HUES6 (cell line): ENCODE measurements around the gene B3GNT2.

Experiments
- H3K27ac ChIP-seq: 2 replicates; pipeline ENCODE4 v1.7.0; 2013; ENCODE audit warnings: low read depth, mild to moderate bottlenecking, low read length, inconsistent platforms
- H3K27me3 ChIP-seq: 2 replicates; pipeline ENCODE4 v1.6.1; 2013; ENCODE audit warnings: low read length; ENCODE audit not compliant: control insufficient read depth, insufficient read depth
- H3K36me3 ChIP-seq: 2 replicates; pipeline ENCODE4 v1.6.1; 2013; ENCODE audit warnings: low read length; ENCODE audit not compliant: control insufficient read depth, insufficient read depth
- H3K4me1 ChIP-seq: 2 replicates; pipeline ENCODE4 v1.6.1; 2013; ENCODE audit warnings: low read length; ENCODE audit not compliant: control insufficient read depth, insufficient read depth
- H3K4me3 ChIP-seq: 2 replicates; pipeline ENCODE4 v1.5.1; 2013; ENCODE audit warnings: low read depth, low read length
- H3K9ac ChIP-seq: one replicate; pipeline ENCODE4 v1.6.1; 2013; ENCODE audit warnings: mild to moderate bottlenecking, low read length
- H3K9me3 ChIP-seq: 2 replicates; pipeline ENCODE4 v1.6.1; 2013; ENCODE audit warnings: low read depth, low read length; ENCODE audit not compliant: control insufficient read depth, insufficient read depth

Gene B3GNT2

DNA sequence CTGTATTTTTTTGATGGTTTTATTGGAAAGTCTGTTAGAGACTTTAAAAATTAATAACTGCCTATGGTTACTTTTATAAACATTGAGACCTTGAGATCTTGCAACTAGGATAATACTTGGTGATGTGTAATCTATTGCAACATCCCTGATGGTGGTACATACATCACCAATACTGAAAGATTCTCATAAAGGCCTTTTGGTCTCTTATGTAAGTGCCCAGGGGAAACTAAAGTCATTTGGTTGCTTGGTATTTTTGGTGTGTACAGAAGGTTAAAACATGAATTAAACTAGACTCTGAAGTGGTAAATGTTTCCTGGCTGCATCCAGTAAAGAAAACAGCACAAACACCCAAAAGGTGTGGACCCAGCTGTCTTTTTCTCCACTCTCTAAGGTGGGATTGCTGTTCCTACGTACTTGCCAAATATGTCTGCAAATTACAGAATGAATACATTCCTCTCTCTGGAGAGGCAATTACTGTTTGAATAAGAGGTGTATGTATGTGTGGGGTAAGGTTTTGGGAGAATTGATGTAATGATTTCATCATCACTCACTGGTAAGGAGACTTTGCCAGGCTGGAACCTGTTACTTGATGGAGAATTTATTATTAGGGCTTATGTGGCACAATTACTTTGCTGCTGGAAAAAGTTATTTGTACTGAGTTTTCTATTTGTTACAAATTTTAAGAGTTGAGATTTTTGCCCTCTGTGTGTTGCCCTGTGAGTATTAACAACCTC is 3.6 kb downstream of the B3GNT2 start:
- no peak overlapping the region for H3K4me3 ChIP-seq
- H3K27ac ChIP-seq: no peak overlapping the region
- H3K27me3 ChIP-seq: no peaks in the 10 kb centered on the region
- peaks cover 31% of the 10 kb centered on the region for H3K4me1 ChIP-seq
- no peaks in the 10 kb centered on the region for H3K9me3 ChIP-seq
- no peak overlapping the region for H3K9ac ChIP-seq
- no peaks in the 10 kb centered on the region for H3K36me3 ChIP-seq

DNA sequence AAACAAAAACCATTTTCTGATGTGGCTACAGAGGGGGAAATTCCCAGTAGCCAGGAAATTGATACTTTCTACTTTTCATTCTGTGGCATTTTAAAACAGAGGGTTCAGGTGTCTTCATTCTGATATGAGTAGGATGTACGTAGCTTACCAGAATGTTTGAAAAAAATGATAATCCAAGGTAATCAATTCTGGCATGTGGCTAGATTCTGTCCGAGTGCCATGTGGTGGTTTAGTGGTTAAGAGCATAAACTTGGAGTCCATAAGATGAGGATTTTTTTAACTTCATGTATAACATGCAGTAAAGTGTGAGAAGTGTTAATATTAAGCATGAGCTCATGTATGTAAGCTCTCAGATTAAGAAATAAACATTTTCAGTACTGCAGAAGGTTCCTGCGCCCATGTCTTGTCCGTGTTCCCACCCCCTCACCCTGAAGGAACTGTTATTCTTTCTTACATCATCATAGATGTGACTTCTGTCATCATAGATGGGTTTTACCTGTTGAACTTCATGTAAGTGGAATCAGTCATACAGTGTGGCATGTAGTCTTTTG is 4.5 kb downstream of the B3GNT2 start:
- Histone ChIP-seq H3K27ac (no peak overlapping the region), H3K9me3 (no peaks in the 10 kb centered on the region), H3K36me3 (no peaks in the 10 kb centered on the region), H3K9ac (no peak overlapping the region), H3K27me3 (no peaks in the 10 kb centered on the region), H3K4me3 (no peak overlapping the region), H3K4me1 (peaks cover 31% of the 10 kb centered on the region)

DNA sequence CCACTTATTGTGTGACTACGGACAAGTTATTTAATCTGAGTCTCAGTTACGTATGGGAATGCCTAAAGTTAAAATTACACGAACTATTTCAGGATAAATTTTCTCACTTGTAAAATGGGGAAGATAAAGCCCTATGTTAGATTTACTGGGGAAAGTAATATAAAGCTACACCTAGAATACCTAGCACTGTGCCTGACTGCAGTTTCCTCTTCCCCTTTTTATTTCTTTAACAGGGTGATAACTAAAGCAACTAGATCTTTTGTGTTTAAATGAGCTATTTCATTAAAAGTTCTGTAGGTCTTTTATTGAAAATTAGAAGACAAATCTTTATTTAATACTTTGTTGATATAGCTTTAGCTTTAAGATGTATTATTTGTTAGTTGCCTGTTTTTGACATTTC is 5.0 kb downstream of the B3GNT2 start:
- no peak overlapping the region for H3K9ac ChIP-seq
- no peak overlapping the region for H3K4me3 ChIP-seq
- no peak overlapping the region for H3K27ac ChIP-seq
- peaks cover 31% of the 10 kb centered on the region for H3K4me1 ChIP-seq
- no peaks in the 10 kb centered on the region for H3K9me3 ChIP-seq
- H3K27me3 ChIP-seq: no peaks in the 10 kb centered on the region
- no peaks in the 10 kb centered on the region for H3K36me3 ChIP-seq

DNA sequence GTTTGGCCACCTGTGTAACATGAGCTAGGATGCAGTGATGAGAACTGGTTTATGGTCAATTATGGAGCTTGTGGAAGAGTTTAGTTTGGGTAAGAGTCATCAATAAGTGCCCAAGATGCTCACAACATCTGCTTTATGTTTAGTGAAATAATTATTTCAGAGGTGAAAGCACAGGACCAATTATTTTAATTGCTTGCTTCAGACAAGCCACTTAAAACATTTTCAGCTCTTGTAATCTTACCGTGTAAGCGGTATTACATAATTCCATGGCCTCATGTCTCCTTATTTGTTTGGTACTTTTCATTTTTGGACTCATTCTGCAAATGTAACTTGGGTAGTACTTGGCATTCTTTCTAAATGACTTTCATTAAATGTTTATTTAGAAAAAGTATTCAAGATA is 5.4 kb downstream of the B3GNT2 start:
- H3K9ac ChIP-seq: no peak overlapping the region
- no peaks in the 10 kb centered on the region for H3K27me3 ChIP-seq
- H3K9me3 ChIP-seq: no peaks in the 10 kb centered on the region
- H3K27ac ChIP-seq: no peak overlapping the region
- H3K4me3 ChIP-seq: no peak overlapping the region
- peaks cover 31% of the 10 kb centered on the region for H3K4me1 ChIP-seq
- H3K36me3 ChIP-seq: no peaks in the 10 kb centered on the region

DNA sequence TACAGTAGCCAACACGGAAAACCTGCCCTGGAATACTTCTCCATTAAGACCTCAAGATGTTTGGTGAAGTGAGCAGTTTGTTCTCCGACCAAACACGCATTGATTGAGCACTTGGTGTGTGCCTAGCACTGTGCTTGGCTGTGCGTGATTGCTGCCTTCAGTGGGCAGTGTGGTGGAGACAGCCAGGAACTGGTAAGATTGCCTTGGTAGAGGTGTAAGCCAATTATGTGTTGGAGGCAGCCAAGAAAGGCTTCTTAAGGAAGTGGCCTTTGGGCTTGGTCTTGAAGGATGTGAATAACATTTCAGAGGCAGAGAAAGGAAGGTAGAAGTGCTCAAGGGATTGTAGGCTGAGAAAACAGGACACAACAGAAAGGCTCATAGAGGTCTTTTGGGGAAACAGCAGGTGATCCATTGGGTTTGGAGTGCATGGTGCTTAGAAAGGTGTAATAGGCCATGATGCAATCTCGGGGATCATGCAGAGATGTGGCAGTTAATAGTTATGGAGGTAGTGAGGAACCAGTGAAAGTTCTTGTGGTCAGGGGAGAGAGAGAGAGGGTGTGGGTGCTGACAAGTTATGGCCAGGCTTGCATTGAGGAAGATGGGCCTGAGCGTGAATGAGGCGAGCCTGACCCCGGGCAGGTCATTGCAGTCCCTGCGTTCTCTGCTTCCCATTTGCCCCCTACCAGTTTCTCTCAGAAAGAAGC is 6.3 kb downstream of the B3GNT2 start:
- no peak overlapping the region for H3K4me3 ChIP-seq
- H3K27me3 ChIP-seq: no peaks in the 10 kb centered on the region
- H3K4me1 ChIP-seq: peaks cover 32% of the 10 kb centered on the region
- H3K9ac ChIP-seq: no peak overlapping the region
- no peaks in the 10 kb centered on the region; the same call in 1 of the 2 replicates for H3K36me3 ChIP-seq
- no peaks in the 10 kb centered on the region for H3K9me3 ChIP-seq
- H3K27ac ChIP-seq: no peak overlapping the region

DNA sequence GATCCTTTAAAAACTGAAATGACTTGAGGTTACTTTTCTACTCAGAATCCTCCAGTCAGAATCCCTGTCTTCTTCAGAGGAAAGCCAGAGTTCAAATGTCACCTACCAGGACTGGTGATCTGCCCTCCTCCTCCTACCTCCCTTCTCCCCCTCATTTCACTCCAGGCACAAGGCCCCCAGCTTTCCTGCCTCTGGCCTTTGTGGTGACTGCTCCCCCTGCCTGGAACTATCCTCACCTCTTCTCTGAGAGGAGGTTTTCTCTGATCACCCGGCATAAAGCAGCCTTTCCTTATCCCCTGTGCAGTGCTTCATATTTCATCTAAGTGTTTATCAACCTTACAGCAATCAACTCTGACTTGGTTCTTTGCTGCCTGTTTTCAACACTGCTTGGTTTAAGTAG is 6.8 kb downstream of the B3GNT2 start:
- peaks cover 38% of the 10 kb centered on the region for H3K4me1 ChIP-seq
- H3K9me3 ChIP-seq: no peaks in the 10 kb centered on the region
- H3K27ac ChIP-seq: no peak overlapping the region

DNA sequence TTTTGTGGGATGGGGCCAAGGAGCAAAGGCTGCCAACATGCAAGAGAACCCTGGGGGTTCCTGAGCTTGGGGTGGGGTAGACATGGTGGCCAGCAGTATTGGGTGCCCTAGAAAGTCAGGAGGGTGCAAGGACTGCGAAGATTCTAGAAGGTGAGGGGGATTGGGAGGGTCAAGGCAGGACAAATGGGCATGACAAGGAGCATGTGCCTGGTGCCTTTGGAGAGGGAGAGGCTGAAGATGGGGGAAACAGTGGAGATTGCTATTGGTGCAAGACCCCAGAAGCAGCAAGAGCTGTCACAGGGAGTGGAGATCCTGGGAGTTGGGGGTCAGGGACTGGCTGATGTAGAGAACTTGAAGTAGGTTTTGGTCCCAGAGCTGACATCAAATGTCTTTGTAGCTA is 7.5 kb downstream of the B3GNT2 start:
- Histone ChIP-seq H3K27me3 (no peaks in the 10 kb centered on the region), H3K4me1 (peaks cover 33% of the 10 kb centered on the region), H3K4me3 (no peak overlapping the region), H3K27ac (no peak overlapping the region), H3K9me3 (no peaks in the 10 kb centered on the region), H3K9ac (no peak overlapping the region), H3K36me3 (no peaks in the 10 kb centered on the region; the same call in 1 of the 2 replicates)

More for the DNA sequence above, 6.8 kb downstream of the B3GNT2 start:
- H3K36me3 ChIP-seq: no peaks in the 10 kb centered on the region; the same call in 1 of the 2 replicates
- no peak overlapping the region for H3K4me3 ChIP-seq
- H3K27me3 ChIP-seq: no peaks in the 10 kb centered on the region
- no peak overlapping the region for H3K9ac ChIP-seq

DNA sequence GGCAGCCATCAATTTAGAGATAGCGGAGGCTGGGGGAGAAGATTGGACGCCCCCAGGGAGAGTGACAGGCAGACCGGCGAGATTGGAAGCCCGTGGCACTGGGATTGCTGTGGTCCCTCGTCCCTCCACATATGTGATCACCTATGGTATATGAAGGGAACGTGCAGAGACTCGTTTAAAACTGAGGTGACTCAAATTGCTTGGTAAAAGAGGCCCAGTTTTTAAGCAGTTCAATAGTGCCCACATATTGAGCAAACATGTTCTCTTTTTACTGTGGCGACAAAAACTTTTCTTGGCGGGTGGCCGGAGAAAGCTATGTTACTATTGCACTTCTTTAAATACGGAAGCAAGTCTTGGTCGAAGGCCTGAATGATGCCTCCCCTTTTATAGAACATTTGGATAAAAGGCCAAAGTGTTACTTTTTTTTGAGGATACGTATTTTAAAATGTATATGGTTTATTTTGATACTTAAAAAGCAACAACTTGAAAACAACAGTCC is 9.1 kb downstream of the B3GNT2 start:
- H3K9ac ChIP-seq: no peak overlapping the region
- no peak overlapping the region for H3K27ac ChIP-seq
- H3K4me1 ChIP-seq: peaks cover 36% of the 10 kb centered on the region
- no peak overlapping the region for H3K4me3 ChIP-seq
- no peaks in the 10 kb centered on the region for H3K9me3 ChIP-seq
- H3K36me3 ChIP-seq: no peaks in the 10 kb centered on the region; the same call in 1 of the 2 replicates
- H3K27me3 ChIP-seq: no peaks in the 10 kb centered on the region

DNA sequence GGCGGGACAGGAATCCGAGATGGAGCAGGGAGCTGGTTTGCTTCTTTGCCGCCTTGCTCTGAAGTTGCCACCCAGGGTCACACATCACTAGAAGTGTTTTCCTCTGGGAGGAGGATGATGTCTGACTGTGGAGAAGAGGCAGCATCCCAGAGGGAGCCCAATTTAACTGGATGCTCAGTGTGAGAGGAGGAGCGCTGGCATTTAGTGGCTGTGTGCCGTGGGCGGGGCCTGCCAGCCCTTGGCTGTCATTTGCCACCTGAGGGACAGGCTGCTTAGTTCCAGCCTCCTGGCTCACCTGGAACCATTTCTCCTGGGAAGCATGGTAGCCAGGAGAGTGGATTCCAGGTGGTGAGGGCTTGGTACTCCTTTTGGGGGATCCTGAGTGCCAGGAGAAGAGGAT is 9.6 kb downstream of the B3GNT2 start:
- Histone ChIP-seq H3K36me3 (no peaks in the 10 kb centered on the region; the same call in 1 of the 2 replicates), H3K4me1 (peaks cover 32% of the 10 kb centered on the region), H3K9ac (no peak overlapping the region), H3K27me3 (no peaks in the 10 kb centered on the region), H3K9me3 (no peaks in the 10 kb centered on the region), H3K4me3 (no peak overlapping the region), H3K27ac (no peak overlapping the region)

DNA sequence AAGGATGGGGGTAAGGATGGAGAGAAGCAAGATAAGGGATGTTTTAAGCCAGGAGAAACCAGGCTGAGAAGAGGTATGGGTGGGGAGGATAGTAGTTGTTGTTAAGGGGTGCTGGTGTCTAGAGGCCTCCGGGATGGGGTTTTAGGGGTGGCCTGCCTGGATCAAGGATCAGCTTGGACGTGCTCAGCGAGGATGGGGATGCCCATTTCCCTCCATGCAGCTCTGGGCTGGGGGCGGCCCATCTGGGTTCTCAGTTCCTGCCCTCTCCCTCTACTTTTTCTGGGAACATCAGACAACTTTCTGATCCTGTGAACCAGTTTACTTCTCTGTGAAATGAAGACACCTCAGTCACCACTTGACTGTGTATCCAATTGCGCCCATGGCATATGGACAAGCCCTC is 10.1 kb downstream of the B3GNT2 start:
- H3K9ac ChIP-seq: no peak overlapping the region
- H3K9me3 ChIP-seq: no peaks in the 10 kb centered on the region
- no peaks in the 10 kb centered on the region; the same call in 1 of the 2 replicates for H3K36me3 ChIP-seq
- no peak overlapping the region for H3K27ac ChIP-seq
- no peak overlapping the region for H3K4me3 ChIP-seq
- H3K27me3 ChIP-seq: no peaks in the 10 kb centered on the region
- peaks cover 28% of the 10 kb centered on the region for H3K4me1 ChIP-seq

DNA sequence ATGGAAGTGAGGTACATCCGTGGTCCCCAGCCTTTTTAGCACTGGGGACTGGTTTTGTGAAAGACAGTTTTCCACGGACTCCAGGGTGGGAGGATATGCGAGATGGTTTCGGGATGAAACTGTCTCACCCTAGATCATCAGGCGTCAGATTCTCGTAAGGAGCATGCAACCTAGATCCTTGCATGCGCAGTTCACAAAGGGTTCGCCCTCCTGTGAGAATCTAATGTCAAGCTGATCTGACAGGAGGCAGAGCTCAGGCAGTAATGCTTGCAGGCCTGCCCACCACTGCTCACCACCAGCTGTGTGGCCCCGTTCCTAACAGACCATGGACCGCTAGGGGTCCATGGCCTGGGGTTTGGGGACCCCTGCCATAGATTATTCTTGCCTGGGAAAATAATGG is 11.6 kb downstream of the B3GNT2 start:
- H3K4me3 ChIP-seq: no peak overlapping the region
- H3K27me3 ChIP-seq: no peaks in the 10 kb centered on the region
- no peak overlapping the region for H3K27ac ChIP-seq
- peaks cover 17% of the 10 kb centered on the region for H3K4me1 ChIP-seq
- H3K36me3 ChIP-seq: no peaks in the 10 kb centered on the region; the same call in 1 of the 2 replicates
- H3K9me3 ChIP-seq: 0 out of 2 replicates have a peak, but pooled peaks cover 2% of the 10 kb centered on the region
- no peak overlapping the region for H3K9ac ChIP-seq
